Kidney (tissue), 14 donors: ENCODE data around the gene ACSBG1. TPM values are rescaled to one million over a fixed set of nuclear protein-coding genes. Genes with fewer than 3 reads are reported as not detected.

Source experiments
- DNase-seq, 5 donors: peaks; one replicate each; pipeline ENCODE4 v3.0.0-alpha.2; 2013 to 2020
- FAIRE-seq: peaks from 2 replicates; lab custom pipeline; 2012; peaks lifted over from hg19 to GRCh38; lab: Jason Lieb, UNC
- H3K27ac ChIP-seq, 2 donors: one replicate each; pipeline ENCODE4 v1.7.0; 2013; ENCODE audit warnings: low read depth in 2 of 2, low read length in 2 of 2, inconsistent platforms in 1 of 2
- H3K27me3 ChIP-seq: one replicate; pipeline ENCODE4 v1.7.1; 2013; ENCODE audit warnings: low read length, inconsistent platforms; ENCODE audit not compliant: control insufficient read depth, insufficient read depth
- H3K36me3 ChIP-seq, 3 donors: one replicate each; pipeline versions ENCODE4 v1.7.0 to v1.7.1; 2013; ENCODE audit warnings: low read length in 3 of 3, control low read depth in 1 of 3, inconsistent platforms in 1 of 3; ENCODE audit not compliant: insufficient read depth in 3 of 3, control insufficient read depth in 2 of 3
- H3K4me1 ChIP-seq, 3 donors: one replicate each; pipeline versions ENCODE4 v1.7.0 to v1.7.1; 2013; ENCODE audit warnings: low read length in 3 of 3, inconsistent platforms in 1 of 3, low read depth in 1 of 3; ENCODE audit not compliant: control insufficient read depth in 2 of 3, insufficient read depth in 2 of 3
- H3K4me3 ChIP-seq, 3 donors: one replicate each; pipeline versions ENCODE4 v1.7.0 to v1.8.1; 2013; ENCODE audit warnings: low read length in 3 of 3, control low read depth in 1 of 3, inconsistent platforms in 1 of 3
- H3K9ac ChIP-seq, 3 donors: one replicate each; pipeline versions ENCODE4 v1.7.0 to v1.7.1; 2013; ENCODE audit warnings: low read length in 3 of 3, control low read depth in 1 of 3, inconsistent platforms in 1 of 3
- H3K9me3 ChIP-seq, 3 donors: one replicate each; pipeline versions ENCODE4 v1.7.0 to v1.7.1; 2013; ENCODE audit warnings: low read length in 3 of 3, control low read depth in 1 of 3, inconsistent platforms in 1 of 3; ENCODE audit not compliant: control insufficient read depth in 2 of 3, insufficient read depth in 1 of 3
- intact Hi-C: fragments of 100-400 bp; cut with DNase I; formaldehyde crosslinking; loops from one replicate; pipeline ENCODE4 v1.11.1; 2022
- polyA plus RNA-seq: library from polyadenylated mRNA; stranded (reverse); fragments of 350-450 nt; fragmentation: Illumina TruSeq; extraction: RNeasy Lipid Tissue Mini Kit (QIAGEN cat#74804); gene quantifications from one replicate; pipeline ENCODE4 v1.2.3, GENCODE V29; 2014; ENCODE audit warnings: low read depth, low replicate concordance; ENCODE audit not compliant: insufficient read depth
- total RNA-seq: library from RNA; stranded (reverse); fragmentation: NEBNext Ultra II Directional; extraction: Animal tissue kit (Norgen Biotek cat#: 25700); gene quantifications from one replicate; pipeline ENCODE4 v1.2.1, GENCODE V29; 2021
- TF ChIP-seq, protein P1 (sequence below): IDR thresholded peaks from 3 replicates; pipeline ENCODE4 v1.5.1; 2012; ENCODE audit warnings: mild to moderate bottlenecking, moderate library complexity, borderline replicate concordance; ENCODE audit not compliant: insufficient read depth; ENCODE audit errors: extremely low read depth
- donor health status: control.
- donor health status: control.
- donor health status: control.
- donor health status: control.
- donor health status: control.
- donor health status: DM: yes; HTN: yes; CAD: no.
- donor health status: Normal renal cell carcinoma (clear cell type).

ACSBG1 gene
- total and polyA plus RNA-seq, 2 donors from 2014 or later = 0.13 to 0.86 TPM

GRCh38 chr15:78193731-78194567, 40.4 kb downstream of the ACSBG1 start:
- Histone ChIP-seq H3K27me3 (no peaks in the 10 kb centered on the region), H3K9me3 (peaks cover 0 to 7% (median 0%) of the 10 kb centered on the region in 3 donors), H3K27ac (no peak overlapping the region), H3K36me3 (no peaks in the 10 kb centered on the region), H3K9ac (no peak overlapping the region), H3K4me1 (no peaks in the 10 kb centered on the region), H3K4me3 (no peak overlapping the region)
- DNase-seq (peak in 1 of 5 donors; percentile 19), FAIRE-seq (no peak)
- TF ChIP-seq, protein P1, sequence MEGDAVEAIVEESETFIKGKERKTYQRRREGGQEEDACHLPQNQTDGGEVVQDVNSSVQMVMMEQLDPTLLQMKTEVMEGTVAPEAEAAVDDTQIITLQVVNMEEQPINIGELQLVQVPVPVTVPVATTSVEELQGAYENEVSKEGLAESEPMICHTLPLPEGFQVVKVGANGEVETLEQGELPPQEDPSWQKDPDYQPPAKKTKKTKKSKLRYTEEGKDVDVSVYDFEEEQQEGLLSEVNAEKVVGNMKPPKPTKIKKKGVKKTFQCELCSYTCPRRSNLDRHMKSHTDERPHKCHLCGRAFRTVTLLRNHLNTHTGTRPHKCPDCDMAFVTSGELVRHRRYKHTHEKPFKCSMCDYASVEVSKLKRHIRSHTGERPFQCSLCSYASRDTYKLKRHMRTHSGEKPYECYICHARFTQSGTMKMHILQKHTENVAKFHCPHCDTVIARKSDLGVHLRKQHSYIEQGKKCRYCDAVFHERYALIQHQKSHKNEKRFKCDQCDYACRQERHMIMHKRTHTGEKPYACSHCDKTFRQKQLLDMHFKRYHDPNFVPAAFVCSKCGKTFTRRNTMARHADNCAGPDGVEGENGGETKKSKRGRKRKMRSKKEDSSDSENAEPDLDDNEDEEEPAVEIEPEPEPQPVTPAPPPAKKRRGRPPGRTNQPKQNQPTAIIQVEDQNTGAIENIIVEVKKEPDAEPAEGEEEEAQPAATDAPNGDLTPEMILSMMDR = no peak
- intact Hi-C loops = loop anchor here (10.0 kb wide), 1 partner anchor 59 kb away; the partner anchor contains the start of gene CIB2

DNA sequence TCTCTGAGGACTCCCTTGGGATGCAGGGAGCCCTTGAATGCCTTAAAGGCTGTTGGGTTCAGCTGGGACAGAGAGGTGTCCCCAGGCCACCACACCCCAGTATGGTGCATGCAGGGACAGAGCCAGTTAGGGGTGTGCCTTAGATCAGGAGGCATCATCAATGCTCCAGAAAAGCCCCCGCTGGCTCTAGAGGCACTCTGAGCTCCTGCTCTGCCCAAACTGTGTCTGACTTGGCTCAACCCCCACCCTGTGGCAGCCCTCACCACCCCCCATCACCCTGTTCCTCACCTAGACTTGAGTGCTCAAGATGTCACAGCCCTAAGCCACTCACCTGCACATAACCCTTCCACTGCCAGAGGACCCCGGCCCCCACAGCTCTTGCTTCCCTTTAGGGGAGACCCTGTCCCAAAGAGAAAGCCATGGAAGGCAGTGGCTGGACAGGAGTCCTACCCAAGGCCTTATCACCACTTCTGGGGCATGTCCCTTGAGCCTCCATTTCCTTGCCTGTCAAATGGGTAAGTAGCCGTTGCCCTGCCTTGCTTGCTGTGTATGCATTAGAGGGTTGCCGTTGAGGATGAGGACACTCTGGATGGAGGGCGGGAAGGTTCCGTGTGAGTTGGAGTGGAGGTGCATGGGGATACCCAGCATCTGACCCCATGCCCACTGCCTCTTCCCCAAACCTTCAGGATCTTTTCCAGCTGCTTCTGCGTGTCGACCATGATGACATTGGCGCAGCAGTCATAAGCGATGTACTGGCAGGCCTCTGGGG, 41.4 kb downstream of the ACSBG1 start:
- Histone ChIP-seq H3K9me3 (peaks cover 0 to 7% (median 0%) of the 10 kb centered on the region in 3 donors), H3K27ac (no peak overlapping the region), H3K9ac (no peak overlapping the region), H3K27me3 (no peaks in the 10 kb centered on the region), H3K4me1 (no peaks in the 10 kb centered on the region), H3K4me3 (no peak overlapping the region), H3K36me3 (no peaks in the 10 kb centered on the region)
- DNase-seq (peak in 1 of 5 donors; percentile 20), FAIRE-seq (no peak)
- TF ChIP-seq, protein P1 = no peak
- intact Hi-C loops = loop anchor here (10.0 kb wide), 1 partner anchor 58 kb away; the partner anchor contains the start of gene CIB2

GRCh38 chr15:78182821-78183220, 51.5 kb downstream of the ACSBG1 start:
- no peak overlapping the region for H3K4me3 ChIP-seq
- H3K27me3 ChIP-seq = no peaks in the 10 kb centered on the region
- no peak for FAIRE-seq
- no peak overlapping the region for H3K27ac ChIP-seq
- H3K9ac ChIP-seq = no peak overlapping the region
- H3K9me3 ChIP-seq = no peaks in the 10 kb centered on the region
- H3K36me3 ChIP-seq = no peaks in the 10 kb centered on the region
- intact Hi-C loops = no loop called here
- no peaks in the 10 kb centered on the region for H3K4me1 ChIP-seq
- TF ChIP-seq, protein P1 = no peak
- no peak for DNase-seq
